RWPE2 (cell line): ENCODE data around the gene FABP3.

Source experiments
- ATAC-seq: fragments of 200-7000 bp; cut with Tn5 transposase; 3 replicates; pipeline ENCODE4 v1.9.1; 2021; ENCODE audit warnings: low read depth
- DNase-seq: peaks from one replicate; pipeline ENCODE4 v3.0.0-alpha.2; 2020; ENCODE audit warnings: low spot score
- H3K27ac ChIP-seq: fragments of 450-650 bp; 2 replicates; pipeline ENCODE4 v1.5.1; 2017; ENCODE audit warnings: mild to moderate bottlenecking; ENCODE audit not compliant: poor library complexity, severe bottlenecking
- H3K27me3 ChIP-seq: fragments of 250-450 bp; sonication (Bioruptor Pico); 2 replicates; pipeline ENCODE4 v1.5.1; 2021; ENCODE audit warnings: mild to moderate bottlenecking, moderate library complexity; ENCODE audit not compliant: insufficient read depth, poor library complexity, severe bottlenecking
- H3K36me3 ChIP-seq: fragments of 250-450 bp; sonication (Bioruptor Pico); 2 replicates; pipeline ENCODE4 v1.5.1; 2020; ENCODE audit warnings: low read depth, mild to moderate bottlenecking, moderate library complexity
- H3K4me1 ChIP-seq: fragments of 250-450 bp; sonication (Bioruptor Pico); 2 replicates; pipeline ENCODE4 v1.5.1; 2021; ENCODE audit warnings: mild to moderate bottlenecking, moderate library complexity; ENCODE audit not compliant: insufficient read depth, poor library complexity, severe bottlenecking
- H3K4me3 ChIP-seq: fragments of 250-450 bp; sonication (Bioruptor Pico); 2 replicates; pipeline ENCODE4 v1.5.1; 2021; ENCODE audit warnings: mild to moderate bottlenecking, moderate library complexity; ENCODE audit not compliant: severe bottlenecking
- H3K9me3 ChIP-seq: fragments of 250-450 bp; sonication (Bioruptor Pico); 2 replicates; pipeline ENCODE4 v1.5.1; 2021; ENCODE audit warnings: mild to moderate bottlenecking, moderate library complexity; ENCODE audit not compliant: severe bottlenecking
- TF ChIP-seq, protein P1 (sequence below): fragments of 450-650 bp; IDR thresholded peaks from one replicate; pipeline ENCODE4 v1.5.1; 2017; ENCODE audit warnings: mild to moderate bottlenecking, moderate library complexity; ENCODE audit not compliant: poor library complexity, severe bottlenecking

Gene FABP3

DNA sequence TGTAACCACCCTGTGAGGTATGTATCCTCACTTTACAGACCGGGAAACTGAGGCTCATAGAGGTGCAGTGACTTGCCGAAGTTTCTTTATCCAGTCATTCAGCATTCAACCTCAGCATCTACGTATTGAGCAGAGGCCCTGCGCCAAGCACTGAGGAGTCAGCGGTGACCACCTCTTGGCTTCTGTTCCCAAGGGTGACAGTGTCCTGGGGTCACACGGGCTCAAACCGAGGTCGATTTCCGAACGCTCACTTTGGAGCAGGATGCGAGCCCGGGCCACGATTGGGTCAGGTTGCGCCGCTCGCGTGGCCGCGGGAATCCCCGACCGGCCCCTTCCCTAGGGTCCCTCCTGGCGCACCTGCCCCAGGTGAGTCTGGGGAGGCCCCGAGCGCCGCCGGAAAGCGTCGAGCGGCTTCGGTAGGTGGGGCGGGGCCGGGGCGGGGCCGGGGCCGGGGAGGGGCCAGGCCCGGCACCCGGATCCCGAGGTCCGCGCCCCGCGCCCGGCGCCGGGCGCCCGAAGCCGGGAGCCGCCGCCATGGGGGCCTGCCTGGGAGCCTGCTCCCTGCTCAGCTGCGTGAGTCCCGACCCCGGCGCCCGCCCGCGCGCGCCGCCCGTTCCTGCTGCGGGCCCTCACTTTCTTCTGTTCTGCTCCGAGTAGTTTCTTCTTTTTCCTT is 40.0 kb upstream of the FABP3 start, which contains the start of gene SERINC2:
Gene SERINC2, plus strand, starts transcription at position 482 of the 673 bp plus-strand sequence. Its CDS starts 53 bp downstream, at position 535.
- DNase-seq (no peak), ATAC-seq (peak; percentile 68)
- H3K27ac ChIP-seq = peak within 1 kb of the TSS; percentile 96
- H3K4me3 ChIP-seq = peak within 1 kb of the TSS; percentile 96
- H3K4me1 ChIP-seq = peaks cover 20% of the 10 kb centered on the region
- H3K9me3 ChIP-seq = no peaks in the 10 kb centered on the region
- H3K36me3 ChIP-seq = peaks cover 31% of the 10 kb centered on the region
- TF ChIP-seq, protein P1, sequence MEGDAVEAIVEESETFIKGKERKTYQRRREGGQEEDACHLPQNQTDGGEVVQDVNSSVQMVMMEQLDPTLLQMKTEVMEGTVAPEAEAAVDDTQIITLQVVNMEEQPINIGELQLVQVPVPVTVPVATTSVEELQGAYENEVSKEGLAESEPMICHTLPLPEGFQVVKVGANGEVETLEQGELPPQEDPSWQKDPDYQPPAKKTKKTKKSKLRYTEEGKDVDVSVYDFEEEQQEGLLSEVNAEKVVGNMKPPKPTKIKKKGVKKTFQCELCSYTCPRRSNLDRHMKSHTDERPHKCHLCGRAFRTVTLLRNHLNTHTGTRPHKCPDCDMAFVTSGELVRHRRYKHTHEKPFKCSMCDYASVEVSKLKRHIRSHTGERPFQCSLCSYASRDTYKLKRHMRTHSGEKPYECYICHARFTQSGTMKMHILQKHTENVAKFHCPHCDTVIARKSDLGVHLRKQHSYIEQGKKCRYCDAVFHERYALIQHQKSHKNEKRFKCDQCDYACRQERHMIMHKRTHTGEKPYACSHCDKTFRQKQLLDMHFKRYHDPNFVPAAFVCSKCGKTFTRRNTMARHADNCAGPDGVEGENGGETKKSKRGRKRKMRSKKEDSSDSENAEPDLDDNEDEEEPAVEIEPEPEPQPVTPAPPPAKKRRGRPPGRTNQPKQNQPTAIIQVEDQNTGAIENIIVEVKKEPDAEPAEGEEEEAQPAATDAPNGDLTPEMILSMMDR = no peak
- no peaks in the 10 kb centered on the region for H3K27me3 ChIP-seq

DNA sequence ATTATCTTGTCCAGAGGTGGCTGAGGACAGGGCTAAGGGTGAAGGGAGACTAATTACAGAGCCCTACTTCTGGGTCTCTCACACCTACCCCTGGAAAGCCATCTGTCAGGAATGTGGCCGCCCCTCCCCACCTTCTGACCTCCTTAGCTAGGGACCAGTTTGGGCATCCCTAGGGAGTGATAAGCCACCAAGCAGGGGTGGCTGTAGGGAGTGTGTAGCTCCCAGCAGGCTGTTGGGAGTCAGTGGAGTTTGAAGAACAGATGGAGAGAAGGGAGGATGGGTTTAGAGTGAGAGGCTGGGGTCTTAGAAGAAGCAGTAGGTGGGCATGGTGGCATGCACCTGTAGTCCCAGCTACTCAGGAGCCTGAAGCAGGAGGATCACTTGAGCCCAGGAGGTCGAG is 39.3 kb upstream of the FABP3 start:
- DNase-seq = no peak
- Histone ChIP-seq H3K27me3 (no peaks in the 10 kb centered on the region), H3K27ac (no peak overlapping the region), H3K4me3 (no peak overlapping the region), H3K4me1 (peaks cover 16% of the 10 kb centered on the region), H3K9me3 (no peaks in the 10 kb centered on the region), H3K36me3 (peaks cover 26% of the 10 kb centered on the region)
- ATAC-seq = no peak
- TF ChIP-seq, protein P1 = no peak

DNA sequence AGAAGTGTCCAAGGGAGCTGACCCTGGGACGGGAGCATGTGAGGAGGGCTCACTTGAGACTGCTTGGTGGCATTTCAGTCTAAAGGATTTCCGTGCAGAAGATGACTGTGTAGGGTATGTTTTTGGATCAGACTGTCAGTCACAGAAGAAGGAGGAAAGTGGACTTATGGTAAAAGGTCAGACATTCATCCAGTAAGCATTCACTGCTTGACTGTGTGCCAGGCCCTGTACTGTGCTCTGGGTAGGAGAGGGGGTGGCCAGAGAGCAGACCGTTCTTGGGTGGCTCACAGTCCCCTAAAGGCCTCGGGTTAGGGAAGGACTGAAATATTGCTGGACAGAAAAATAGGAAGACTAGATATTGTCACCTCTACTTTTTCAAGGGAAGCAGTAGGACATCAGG is 38.0 kb upstream of the FABP3 start:
- DNase-seq (no peak), ATAC-seq (no peak)
- TF ChIP-seq, protein P1 = no peak
- Histone ChIP-seq H3K4me1 (peaks cover 5% of the 10 kb centered on the region), H3K9me3 (no peaks in the 10 kb centered on the region), H3K36me3 (peaks cover 14% of the 10 kb centered on the region), H3K27ac (no peak overlapping the region), H3K27me3 (no peaks in the 10 kb centered on the region), H3K4me3 (no peak overlapping the region)

DNA sequence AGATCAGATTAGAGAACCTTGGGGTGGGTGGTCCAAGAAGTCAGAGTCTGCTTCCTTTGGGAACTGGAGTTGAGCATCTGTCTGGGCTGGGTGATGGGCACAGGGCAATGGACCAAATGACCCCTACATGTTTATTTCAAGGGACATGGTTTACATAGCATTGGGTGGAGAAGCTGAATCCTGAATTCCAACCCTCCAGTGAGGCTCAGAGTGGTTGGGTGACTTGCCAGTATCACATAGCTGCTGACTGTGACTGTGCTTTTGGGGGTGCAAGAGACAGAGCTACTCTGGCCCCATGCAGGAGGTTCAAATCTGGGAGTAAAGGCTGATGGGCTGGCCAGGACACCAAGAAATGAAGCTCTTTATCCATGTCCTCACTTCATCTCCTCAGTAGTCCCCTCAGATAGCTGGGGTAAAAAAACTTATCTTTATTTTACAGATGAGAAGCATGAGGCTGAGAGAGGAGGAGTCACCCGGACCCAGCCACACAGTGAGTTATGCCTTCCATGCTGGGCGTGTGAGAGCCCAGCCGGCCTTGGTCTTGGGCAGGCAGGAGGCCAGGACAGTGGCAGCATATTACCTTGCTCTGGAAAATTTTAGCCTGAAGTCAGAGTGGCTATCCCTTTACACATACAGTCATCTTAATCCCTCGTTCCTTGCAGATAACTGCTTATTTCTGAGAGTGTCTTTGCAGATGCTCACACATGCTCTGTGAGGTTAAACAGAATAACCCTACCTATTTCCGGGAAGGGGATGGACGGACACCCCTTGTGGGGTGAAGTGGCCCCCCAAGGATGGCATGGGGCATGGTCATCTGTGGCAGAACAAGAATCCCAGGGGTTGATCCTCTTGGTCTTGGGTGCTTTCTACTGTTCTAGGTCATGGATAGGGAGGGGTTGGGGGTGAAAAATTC is 37.3 kb upstream of the FABP3 start:
- no peak overlapping the region for H3K4me3 ChIP-seq
- H3K9me3 ChIP-seq = no peaks in the 10 kb centered on the region
- TF ChIP-seq, protein P1 = no peak
- no peaks in the 10 kb centered on the region for H3K4me1 ChIP-seq
- DNase-seq = no peak
- no peak for ATAC-seq
- H3K27ac ChIP-seq = no peak overlapping the region
- H3K36me3 ChIP-seq = peaks cover 7% of the 10 kb centered on the region
- no peaks in the 10 kb centered on the region for H3K27me3 ChIP-seq
